Endothelial cell of umbilical vein (primary cell): ENCODE data around the gene ATP12A. TPM values are rescaled to one million over a fixed set of nuclear protein-coding genes. Genes with fewer than 3 reads are reported as not detected.

ENCODE experiments used
- BruUV-seq: library from RNA; stranded (reverse); fragments of 400-500 nt; replicated peaks from 2 replicates; lab custom pipeline; 2021; lab: Mats Ljungman, UMichigan
- CTCF ChIA-PET: fragments of 300-600, 350-600 bp; sonication (Branson Sonifier 250); formaldehyde crosslinking; loops from one replicate; lab custom pipeline; 2021; ENCODE audit warnings: antibody characterized with exemption, inconsistent platforms; lab: Charles Lee
- POLR2A ChIA-PET: fragments of 300-600, 350-600 bp; sonication (Branson Sonifier 250); formaldehyde crosslinking; loops from one replicate; lab custom pipeline; 2021; ENCODE audit warnings: antibody characterized with exemption, inconsistent platforms; lab: Charles Lee
- DNase-seq: peaks from one replicate; pipeline ENCODE4 v3.0.0-alpha.2; 2011; ENCODE audit warnings: low read depth, low spot score
- FAIRE-seq: peaks from 2 replicates; lab custom pipeline; 2011; peaks lifted over from hg19 to GRCh38; lab: Jason Lieb, UNC
- H2AFZ ChIP-seq: 2 replicates; pipeline ENCODE4 v1.6.0; 2012; ENCODE audit warnings: low read depth, low read length, control low read depth, inconsistent platforms
- H3K27ac ChIP-seq: 2 replicates; pipeline ENCODE4 v1.5.1; 2011; ENCODE audit warnings: low read depth, mild to moderate bottlenecking, control low read depth, low read length, moderate library complexity; ENCODE audit not compliant: insufficient read depth
- H3K27me3 ChIP-seq, 2 experiments: 2 replicates each; pipeline versions ENCODE4 v1.6.0 to v1.6.1; 2011; ENCODE audit warnings: low read length in 2 of 2, mixed read lengths in 1 of 2; ENCODE audit not compliant: control insufficient read depth in 2 of 2, insufficient read depth in 2 of 2
- H3K36me3 ChIP-seq, 2 experiments: 2 replicates in 1 of 2; 3 replicates in 1 of 2; pipeline ENCODE4 v1.5.1; 2011; ENCODE audit warnings: low read length in 2 of 2, mild to moderate bottlenecking in 1 of 2, moderate library complexity in 1 of 2; ENCODE audit not compliant: control insufficient read depth in 2 of 2, insufficient read depth in 2 of 2; ENCODE audit errors: extremely low read depth in 1 of 2
- H3K4me1 ChIP-seq: 3 replicates; pipeline ENCODE4 v1.5.1; 2011; ENCODE audit warnings: mild to moderate bottlenecking, low read length; ENCODE audit not compliant: control insufficient read depth, insufficient read depth; ENCODE audit errors: extremely low read depth
- H3K4me2 ChIP-seq: 2 replicates; pipeline ENCODE4 v1.6.1; 2011; ENCODE audit warnings: low read length, control low read depth, mixed read lengths; ENCODE audit not compliant: insufficient read depth
- H3K4me3 ChIP-seq, 3 experiments: fragments of 200-600 bp in 1 of 3; sonication (generic), shearing (Covaris generic) in 1 of 3; replicated peaks in 1 of 3; 2 replicates each; pipeline ENCODE4 v1.5.1; 2011 to 2016; ENCODE audit warnings: control low read depth in 3 of 3, low read length in 3 of 3, mild to moderate bottlenecking in 2 of 3, inconsistent platforms in 1 of 3, low read depth in 1 of 3, moderate library complexity in 1 of 3; ENCODE audit not compliant: insufficient read depth in 1 of 3
- H3K79me2 ChIP-seq: 2 replicates; pipeline ENCODE4 v1.6.0; 2012; ENCODE audit warnings: low read length, inconsistent platforms; ENCODE audit not compliant: control insufficient read depth, insufficient read depth
- H3K9ac ChIP-seq: replicated peaks from 2 replicates; pipeline ENCODE3; 2011; ENCODE audit warnings: low read length, control low read depth; ENCODE audit not compliant: insufficient read depth; ENCODE audit errors: extremely low read depth
- H3K9me1 ChIP-seq: replicated peaks from 3 replicates; pipeline ENCODE4 v1.6.0; 2011; ENCODE audit warnings: mild to moderate bottlenecking, low read length; ENCODE audit not compliant: control insufficient read depth, insufficient read depth; ENCODE audit errors: extremely low read depth
- H3K9me3 ChIP-seq: replicated peaks from 2 replicates; pipeline ENCODE4 v1.5.1; 2012; ENCODE audit warnings: low read length, inconsistent platforms; ENCODE audit not compliant: control insufficient read depth, insufficient read depth
- H4K20me1 ChIP-seq: replicated peaks from 2 replicates; pipeline ENCODE3; 2011; ENCODE audit warnings: mild to moderate bottlenecking, low read length; ENCODE audit not compliant: control insufficient read depth, insufficient read depth; ENCODE audit errors: extremely low read depth
- CTCF ChIP-seq, 2 donors: IDR thresholded peaks; 1 replicate in 1 of 2; 2 replicates in 1 of 2; pipeline ENCODE4 v1.5.1; 2011; ENCODE audit warnings: low read length in 2 of 2, mild to moderate bottlenecking in 2 of 2, moderate library complexity in 2 of 2, control low read depth in 1 of 2, inconsistent platforms in 1 of 2, low read depth in 1 of 2; ENCODE audit not compliant: insufficient read depth in 1 of 2; ENCODE audit errors: extremely low read depth in 1 of 2
- EZH2 ChIP-seq: IDR thresholded peaks from 2 replicates; pipeline ENCODE4 v1.6.1; 2012; ENCODE audit warnings: borderline replicate concordance, low read depth, mild to moderate bottlenecking, moderate library complexity, low read length, inconsistent platforms; ENCODE audit not compliant: severe bottlenecking
- FOS ChIP-seq: IDR thresholded peaks from 2 replicates; pipeline ENCODE4 v1.6.1; 2011; ENCODE audit warnings: mild to moderate bottlenecking, low read length, moderate library complexity, borderline replicate concordance; ENCODE audit not compliant: insufficient read depth
- GATA2 ChIP-seq: IDR thresholded peaks from 2 replicates; pipeline ENCODE4 v1.7.0; 2011; ENCODE audit warnings: low read depth, mild to moderate bottlenecking, moderate library complexity, mixed read lengths, low read length; ENCODE audit not compliant: insufficient read length, insufficient read depth
- JUN ChIP-seq: IDR thresholded peaks from 2 replicates; pipeline ENCODE4 v1.6.1; 2011; ENCODE audit warnings: borderline replicate concordance, low read depth; ENCODE audit not compliant: insufficient read length, insufficient read depth
- MAX ChIP-seq: IDR thresholded peaks from 2 replicates; pipeline ENCODE4 v1.6.1; 2011; ENCODE audit not compliant: insufficient read depth, insufficient read length
- MYC ChIP-seq: IDR thresholded peaks from one replicate; pipeline ENCODE4 v1.6.1; 2011; ENCODE audit warnings: mild to moderate bottlenecking, low read depth, low read length
- POLR2A ChIP-seq: IDR thresholded peaks from 2 replicates; pipeline ENCODE4 v1.6.1; 2012; ENCODE audit warnings: low read depth, mild to moderate bottlenecking, control low read depth, low read length
- POLR2AphosphoS5 ChIP-seq: IDR thresholded peaks from 2 replicates; pipeline ENCODE4 v1.6.1; 2012; ENCODE audit warnings: low read depth, mild to moderate bottlenecking, control low read depth, low read length, moderate library complexity; ENCODE audit not compliant: insufficient read depth
- dilution Hi-C: fragments of 300-500 bp; cut with MboI; formaldehyde crosslinking; loops from one replicate; pipeline ENCODE4 v1.15.0; 2019; ENCODE audit warnings: low sequenced_read_pairs; ENCODE audit not compliant: extremely low pct_ligation_motif_present
- intact Hi-C: fragments of 100-400 bp; cut with micrococcal nuclease; formaldehyde crosslinking; loops from one replicate; pipeline ENCODE4 v1.10.0; 2022
- polyA plus RNA-seq, 4 experiments: library from polyadenylated mRNA; depleted of rRNA in 3 of 4; stranded (reverse) in 3 of 4; unstranded in 1 of 4; fragments of >200 nt; gene quantifications; 2 replicates each; pipeline versions ENCODE4 v1.2.1 to v1.2.3, GENCODE V29; 2011 to 2012; ENCODE audit warnings: missing spikeins in 1 of 4
- total RNA-seq: library from RNA; stranded (reverse); gene quantifications from 2 replicates; pipeline ENCODE4 v1.2.3, GENCODE V29; 2021

The ATP12A gene
- total and polyA plus RNA-seq, 2 donors (not counting 3 experiments of a cell fraction or from before 2014, with no cell fraction given): not detected

DNA sequence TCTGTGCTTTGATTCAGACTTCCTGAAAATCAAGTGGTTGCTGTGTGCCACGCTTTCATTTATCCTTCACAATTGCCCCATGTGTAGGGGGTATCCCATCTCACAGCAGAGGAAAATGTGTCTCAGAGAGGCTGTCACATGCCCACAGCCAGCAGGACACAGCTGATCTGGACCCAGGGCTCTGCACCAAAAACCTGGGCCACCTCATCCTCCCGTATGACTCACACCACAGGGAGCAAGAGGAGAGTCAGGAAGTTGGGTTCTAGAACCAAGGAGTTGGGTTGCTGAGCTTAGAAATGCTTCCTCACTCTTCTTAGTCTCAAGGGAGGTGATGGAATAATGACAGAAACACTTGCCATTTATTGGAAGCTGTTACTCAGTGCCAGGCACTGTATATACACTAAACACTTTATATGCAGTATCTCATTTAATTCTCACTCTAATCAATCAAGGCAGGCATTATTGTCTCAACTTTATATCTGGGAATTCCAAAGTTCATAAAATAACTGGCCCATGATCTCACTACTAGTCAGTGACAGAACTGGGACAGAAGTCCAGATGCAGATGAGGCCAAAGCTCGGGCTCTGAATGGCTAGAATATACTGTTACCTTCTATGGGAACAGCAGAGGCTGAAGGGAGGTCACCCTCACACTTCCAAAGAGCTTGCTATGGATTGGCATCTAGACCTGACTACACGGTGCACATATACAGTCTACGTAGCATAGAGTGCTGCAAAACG lies 47.7 kb upstream of the ATP12A start:
- FAIRE-seq: no peak

More for the DNA sequence above, 47.7 kb upstream of the ATP12A start:
- no peak for DNase-seq
- no peak overlapping the region for H3K4me2 ChIP-seq
- no peaks in the 10 kb centered on the region for H3K27me3 ChIP-seq
- H3K9me1 ChIP-seq: no peaks in the 10 kb centered on the region
- ChIA-PET CTCF (no interaction called here), POLR2A (no interaction called here)
- H3K79me2 ChIP-seq: no peaks in the 10 kb centered on the region
- no peak overlapping the region for H3K27ac ChIP-seq
- no peaks in the 10 kb centered on the region for H3K4me1 ChIP-seq
- no peaks in the 10 kb centered on the region for H3K36me3 ChIP-seq
- no peak overlapping the region for H3K9ac ChIP-seq
- H3K4me3 ChIP-seq: no peak overlapping the region
- dilution Hi-C loops (no loop called here), intact Hi-C loops (no loop called here)
- no peaks in the 10 kb centered on the region for H4K20me1 ChIP-seq
- H2AFZ ChIP-seq: no peak overlapping the region
- BruUV-seq: no TSS peak
- H3K9me3 ChIP-seq: no peaks in the 10 kb centered on the region
- TF ChIP-seq GATA2 (no peak), JUN (no peak), MYC (no peak), MAX (no peak), EZH2 (no peak), FOS (no peak), CTCF (IDR thresholded peaks at IDR 0.05; ENCODE audit: extremely low read depth in 1 of 2, insufficient read depth in 1 of 2, low read depth in 1 of 2, low read length in 2 of 2) (no peak), POLR2A (no peak), POLR2AphosphoS5 (no peak)
